ENCODE results near the gene CCDC38. TPM values are rescaled to one million over a fixed set of nuclear protein-coding genes. Genes with fewer than 3 reads are reported as not detected.

CCDC38 gene
- polyA plus RNA-seq, 1 donor from 2014 or later = not detected

- Histone ChIP-seq H3K9me3 (ENCODE audit: low read length) (no peaks in the 10 kb centered on the region), H3K79me2 (replicated peaks; ENCODE audit: insufficient read depth, low read length) (no peaks in the 10 kb centered on the region), H3K27me3 (ENCODE audit: insufficient read depth, low read depth, low read length) (peaks cover 11% of the 10 kb centered on the region), H3K36me3 (ENCODE audit: insufficient read depth, low read length) (no peaks in the 10 kb centered on the region), H3K9me2 (ENCODE audit: insufficient read depth, low read length) (no peaks in the 10 kb centered on the region), H3F3A (ENCODE audit: insufficient read depth, low read length, poor library complexity, severe bottlenecking) (no peaks in the 10 kb centered on the region), H3K4me2 (ENCODE audit: low read length) (no peak overlapping the region), H3K9ac (ENCODE audit: low read length) (no peak overlapping the region), H3K4me3 (ENCODE audit: low read length) (no peak overlapping the region), H2AFZ (ENCODE audit: low read depth, low read length) (no peak overlapping the region), H4K20me1 (ENCODE audit: insufficient read depth) (no peaks in the 10 kb centered on the region), H3K27ac (ENCODE audit: low read length) (no peak overlapping the region)
- TF ChIP-seq POLR2AphosphoS5 (IDR thresholded peaks at IDR 0.05) (no peak), CTCF (IDR thresholded peaks at IDR 0.05; ENCODE audit: poor library complexity, severe bottlenecking) (no peak), EP300 (conservative IDR thresholded peaks at IDR 0.05; ENCODE audit: poor library complexity, severe bottlenecking) (no peak), MXI1 (conservative IDR thresholded peaks at IDR 0.05; ENCODE audit: poor library complexity, severe bottlenecking) (no peak), EZH2 (IDR thresholded peaks at IDR 0.05; ENCODE audit: borderline replicate concordance, insufficient read depth, low read length, poor library complexity, severe bottlenecking) (no peak), SMC3 (conservative IDR thresholded peaks at IDR 0.05; ENCODE audit: poor library complexity) (no peak), RAD21 (conservative IDR thresholded peaks at IDR 0.05) (no peak), TAF1 (IDR thresholded peaks at IDR 0.05; ENCODE audit: low read depth) (no peak), REST (IDR thresholded peaks at IDR 0.05; ENCODE audit: borderline replicate concordance) (no peak)
Measured at GRCh38 chr12:95940514-95940913, 1.9 kb downstream of the CCDC38 start.

DNA sequence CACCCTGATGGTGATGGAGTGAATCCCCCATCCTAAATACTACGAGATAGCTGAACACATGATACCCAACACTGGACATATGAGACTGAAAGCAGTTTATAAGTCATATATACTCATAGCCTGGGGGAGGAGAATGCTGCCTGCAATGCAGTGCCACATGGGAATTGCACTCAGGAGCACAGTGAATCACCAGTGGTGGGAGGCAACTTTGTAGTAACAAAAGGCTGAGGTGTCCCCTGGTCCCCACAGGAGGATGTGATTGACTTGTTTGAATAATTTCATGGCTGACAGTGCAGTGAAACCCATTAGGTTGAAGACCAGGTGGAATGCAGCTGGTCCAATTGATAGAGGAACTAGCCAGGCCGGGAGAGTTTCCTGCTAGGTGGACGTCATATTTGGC, 20.2 kb downstream of the CCDC38 start:
- Histone ChIP-seq H3K36me3 (ENCODE audit: insufficient read depth, low read length) (no peaks in the 10 kb centered on the region), H3K27ac (ENCODE audit: low read length) (no peak overlapping the region), H4K20me1 (ENCODE audit: insufficient read depth) (no peaks in the 10 kb centered on the region), H3K9ac (ENCODE audit: low read length) (no peak overlapping the region), H3K9me3 (ENCODE audit: low read length) (no peaks in the 10 kb centered on the region), H3K79me2 (replicated peaks; ENCODE audit: insufficient read depth, low read length) (no peaks in the 10 kb centered on the region), H3K4me2 (ENCODE audit: low read length) (no peak overlapping the region), H3F3A (ENCODE audit: insufficient read depth, low read length, poor library complexity, severe bottlenecking) (no peaks in the 10 kb centered on the region), H3K9me2 (ENCODE audit: insufficient read depth, low read length) (no peaks in the 10 kb centered on the region), H3K4me3 (ENCODE audit: low read length) (no peak overlapping the region), H3K27me3 (ENCODE audit: insufficient read depth, low read depth, low read length) (no peaks in the 10 kb centered on the region), H2AFZ (ENCODE audit: low read depth, low read length) (no peak overlapping the region)
- TF ChIP-seq MXI1 (conservative IDR thresholded peaks at IDR 0.05; ENCODE audit: poor library complexity, severe bottlenecking) = no peak
- TF ChIP-seq EP300 (conservative IDR thresholded peaks at IDR 0.05; ENCODE audit: poor library complexity, severe bottlenecking) = no peak
- no peak for TF ChIP-seq CTCF (IDR thresholded peaks at IDR 0.05; ENCODE audit: poor library complexity, severe bottlenecking)
- TF ChIP-seq SMC3 (conservative IDR thresholded peaks at IDR 0.05; ENCODE audit: poor library complexity) = no peak
- no peak for TF ChIP-seq POLR2AphosphoS5 (IDR thresholded peaks at IDR 0.05)
- no peak for TF ChIP-seq EZH2 (IDR thresholded peaks at IDR 0.05; ENCODE audit: borderline replicate concordance, insufficient read depth, low read length, poor library complexity, severe bottlenecking)
- no peak for TF ChIP-seq TAF1 (IDR thresholded peaks at IDR 0.05; ENCODE audit: low read depth)
- no peak for TF ChIP-seq REST (IDR thresholded peaks at IDR 0.05; ENCODE audit: borderline replicate concordance)
- no peak for TF ChIP-seq RAD21 (conservative IDR thresholded peaks at IDR 0.05)

All from neural cell (in vitro differentiated cells).